HG02571 (cell line): ENCODE results near the gene EPHA4.

Experiments
- ATAC-seq: cut with Tn5 transposase; IDR thresholded peaks from one replicate; pipeline ENCODE4 v1.9.1; 2021; ENCODE audit warnings: mild to moderate bottlenecking, moderate library complexity; ENCODE audit not compliant: unreplicated experiment

The EPHA4 gene

GRCh38 chr2:221447310-221447709 lies 124.8 kb downstream of the EPHA4 start:
- ATAC-seq, result no peak

GRCh38 chr2:221446140-221446539 lies 126.0 kb downstream of the EPHA4 start:
- ATAC-seq, result no peak

GRCh38 chr2:221444106-221444505 lies 128.0 kb downstream of the EPHA4 start:
- no peak for ATAC-seq

GRCh38 chr2:221443645-221444044 lies 128.5 kb downstream of the EPHA4 start:
- no peak for ATAC-seq

GRCh38 chr2:221442128-221442527 lies 130.0 kb downstream of the EPHA4 start:
- no peak for ATAC-seq

GRCh38 chr2:221439761-221440479 lies 132.2 kb downstream of the EPHA4 start:
- ATAC-seq, result no peak

- ATAC-seq, result no peak
These were observed 135.0 kb downstream of the EPHA4 start for GRCh38 chr2:221437056-221437455.

- no peak for ATAC-seq
These were observed 136.9 kb downstream of the EPHA4 start for GRCh38 chr2:221435171-221435570.

GRCh38 chr2:221434142-221434541 lies 138.0 kb downstream of the EPHA4 start:
- ATAC-seq, result no peak

- no peak for ATAC-seq
These were observed 140.6 kb downstream of the EPHA4 start for GRCh38 chr2:221431477-221431876.

- no peak for ATAC-seq
These were observed 142.2 kb downstream of the EPHA4 start for GRCh38 chr2:221429741-221430491.

GRCh38 chr2:221428896-221429295 lies 143.2 kb downstream of the EPHA4 start:
- no peak for ATAC-seq

GRCh38 chr2:221426929-221427328 lies 145.2 kb downstream of the EPHA4 start:
- no peak for ATAC-seq

GRCh38 chr2:221425891-221426290 lies 146.2 kb downstream of the EPHA4 start:
- ATAC-seq, result no peak

GRCh38 chr2:221425353-221425752 lies 146.8 kb downstream of the EPHA4 start:
- no peak for ATAC-seq

GRCh38 chr2:221423210-221423804 lies 148.8 kb downstream of the EPHA4 start:
- ATAC-seq, result no peak

GRCh38 chr2:221422516-221423209 lies 149.4 kb downstream of the EPHA4 start:
- ATAC-seq, result no peak

GRCh38 chr2:221420245-221420644 lies 151.9 kb downstream of the EPHA4 start:
- ATAC-seq, result no peak

- no peak for ATAC-seq
These were observed 156.3 kb downstream of the EPHA4 start for GRCh38 chr2:221415789-221416188.

- ATAC-seq, result no peak
These were observed 159.1 kb downstream of the EPHA4 start for GRCh38 chr2:221412978-221413377.

GRCh38 chr2:221410487-221410886 lies 161.6 kb downstream of the EPHA4 start:
- ATAC-seq, result no peak
